Kidney epithelial cell (primary cell): ENCODE data around the gene ZMIZ1. TPM values are rescaled to one million over a fixed set of nuclear protein-coding genes. Genes with fewer than 3 reads are reported as not detected.

Experiments used
- DNase-seq: peaks from one replicate; pipeline ENCODE4 v3.0.0-alpha.2; 2010; ENCODE audit warnings: low read depth
- H3K27me3 ChIP-seq: 2 replicates; pipeline ENCODE4 v1.6.0; 2011; ENCODE audit warnings: low read length; ENCODE audit not compliant: control insufficient read depth, insufficient read depth
- H3K36me3 ChIP-seq: 2 replicates; pipeline ENCODE4 v1.5.1; 2011; ENCODE audit warnings: low read length; ENCODE audit not compliant: control insufficient read depth, insufficient read depth
- H3K4me3 ChIP-seq: 2 replicates; pipeline ENCODE4 v1.5.1; 2011; ENCODE audit warnings: low read depth, mild to moderate bottlenecking, control low read depth, low read length
- CTCF ChIP-seq: IDR thresholded peaks from 2 replicates; pipeline ENCODE4 v1.5.1; 2011; ENCODE audit warnings: mild to moderate bottlenecking, moderate library complexity, low read length, control low read depth, inconsistent platforms; ENCODE audit not compliant: insufficient read depth, poor library complexity, severe bottlenecking
- total RNA-seq: library from RNA; depleted of rRNA; stranded (reverse); fragments of >200 nt; gene quantifications from 2 replicates; pipeline ENCODE4 v1.2.3, GENCODE V29; 2015

ZMIZ1 gene
- total RNA-seq, 1 donor from 2014 or later: 57.5 TPM

GRCh38 chr10:79096514-79096913 lies 27.7 kb downstream of the ZMIZ1 start:
- no peak for TF ChIP-seq CTCF
- Histone ChIP-seq H3K4me3 (no peak overlapping the region), H3K36me3 (no peaks in the 10 kb centered on the region), H3K27me3 (no peaks in the 10 kb centered on the region)
- DNase-seq: no peak

- Histone ChIP-seq H3K4me3 (no peak overlapping the region), H3K36me3 (no peaks in the 10 kb centered on the region), H3K27me3 (no peaks in the 10 kb centered on the region)
- no peak for DNase-seq
- TF ChIP-seq CTCF: no peak
Measured at GRCh38 chr10:79097021-79097872, 28.5 kb downstream of the ZMIZ1 start.

- no peak for DNase-seq
- Histone ChIP-seq H3K27me3 (no peaks in the 10 kb centered on the region), H3K36me3 (no peaks in the 10 kb centered on the region), H3K4me3 (no peak overlapping the region)
- TF ChIP-seq CTCF: no peak
Measured at GRCh38 chr10:79098061-79098460, 29.3 kb downstream of the ZMIZ1 start.

- DNase-seq: no peak
- Histone ChIP-seq H3K4me3 (no peak overlapping the region), H3K36me3 (no peaks in the 10 kb centered on the region), H3K27me3 (no peaks in the 10 kb centered on the region)
- no peak for TF ChIP-seq CTCF
Measured at GRCh38 chr10:79098596-79099015, 29.8 kb downstream of the ZMIZ1 start.

- no peak for TF ChIP-seq CTCF
- no peak for DNase-seq
Measured at GRCh38 chr10:79099898-79100448, 31.2 kb downstream of the ZMIZ1 start.

More at GRCh38 chr10:79099898-79100448, 31.2 kb downstream of the ZMIZ1 start:
- H3K36me3 ChIP-seq: no peaks in the 10 kb centered on the region
- H3K4me3 ChIP-seq: no peak overlapping the region
- H3K27me3 ChIP-seq: no peaks in the 10 kb centered on the region
